ENCODE data around the gene R3HDML. TPM values are rescaled to one million over a fixed set of nuclear protein-coding genes. Genes with fewer than 3 reads are reported as not detected.

R3HDML gene
- total and polyA plus RNA-seq, 2 of the 13 experiments (the other 11 are each of a cell fraction or from before 2014, with no cell fraction given) = not detected

GRCh38 chr20:44302026-44302669 lies 34.7 kb upstream of the R3HDML start (continued):
- TF ChIP-seq ARID4A (CRISPR knock-in tag; IDR thresholded peaks at IDR 0.05; ENCODE audit: borderline replicate concordance) (peak; percentile 81; the same call in 1 of the 2 replicates), ZNF639 (CRISPR knock-in tag; conservative IDR thresholded peaks at IDR 0.05) (no peak), NR3C1 (CRISPR knock-in tag; IDR thresholded peaks at IDR 0.05) (no peak), SMC3 (IDR thresholded peaks at IDR 0.05; ENCODE audit: low read length) (peak; percentile 1), ZMYM4 (CRISPR knock-in tag; IDR thresholded peaks at IDR 0.05) (peak; percentile 70), DZIP1 (CRISPR knock-in tag; IDR thresholded peaks at IDR 0.05) (no peak), ZNF800 (CRISPR knock-in tag; IDR thresholded peaks at IDR 0.05) (no peak), PAX8 (CRISPR knock-in tag; IDR thresholded peaks at IDR 0.05; ENCODE audit: borderline replicate concordance) (peak; percentile 14; the same call in 1 of the 2 replicates), ZBTB39 (CRISPR knock-in tag; IDR thresholded peaks at IDR 0.05) (no peak), FOSL1 (CRISPR knock-in tag; IDR thresholded peaks at IDR 0.05; ENCODE audit: borderline replicate concordance) (peak; percentile 58; the same call in 1 of the 2 replicates), SMAD3 (CRISPR knock-in tag; IDR thresholded peaks at IDR 0.05) (peak; percentile 87; the same call in 1 of the 2 replicates), PRMT3 (CRISPR knock-in tag; IDR thresholded peaks at IDR 0.05; ENCODE audit: borderline replicate concordance, low read depth) (no peak), ZNF660 (CRISPR knock-in tag; IDR thresholded peaks at IDR 0.05; ENCODE audit: borderline replicate concordance, low read depth) (no peak), SP140L (CRISPR knock-in tag; IDR thresholded peaks at IDR 0.05; ENCODE audit: borderline replicate concordance) (0 out of 2 replicates have a peak, but pooled peaks have one; percentile 78), NCOR1 (IDR thresholded peaks at IDR 0.05; ENCODE audit: borderline replicate concordance, low read length) (peak; percentile 93; the same call in 1 of the 2 replicates), ZNF335 (CRISPR knock-in tag; IDR thresholded peaks at IDR 0.05) (peak; percentile 87; the same call in 1 of the 2 replicates)

Data from HepG2 (cell line).